Loucy (cell line): Measurements from ENCODE around the gene ABLIM1.

ENCODE experiments used
- H2AFZ ChIP-seq: fragments of 200-600 bp; sonication (generic); 2 replicates; pipeline ENCODE4 v1.6.0; 2016; ENCODE audit warnings: antibody characterized with exemption, mild to moderate bottlenecking, low read length, moderate library complexity
- H3F3A ChIP-seq: fragments of 200-600 bp; 2 replicates; pipeline ENCODE4 v1.6.0; 2016; ENCODE audit warnings: antibody characterized with exemption, low read depth, mild to moderate bottlenecking
- H3K27me3 ChIP-seq: fragments of 200-600 bp; sonication (generic); 2 replicates; pipeline ENCODE4 v1.6.1; 2014; ENCODE audit warnings: low read length, mild to moderate bottlenecking; ENCODE audit not compliant: insufficient read depth, poor library complexity, severe bottlenecking
- H3K36me3 ChIP-seq: fragments of 200-600 bp; sonication (generic); 2 replicates; pipeline ENCODE4 v1.6.1; 2016; ENCODE audit warnings: low read length; ENCODE audit not compliant: insufficient read depth
- H3K4me1 ChIP-seq: fragments of 200-600 bp; sonication (generic); 2 replicates; pipeline ENCODE4 v1.5.1; 2014; ENCODE audit warnings: low read length, mild to moderate bottlenecking; ENCODE audit not compliant: insufficient read depth, poor library complexity, severe bottlenecking
- H3K4me2 ChIP-seq: fragments of 200-600 bp; sonication (generic); 2 replicates; pipeline ENCODE4 v1.6.0; 2014; ENCODE audit warnings: antibody characterized with exemption, low read length, low read depth, mild to moderate bottlenecking; ENCODE audit not compliant: poor library complexity, severe bottlenecking
- H3K4me3 ChIP-seq: fragments of 200-600 bp; sonication (generic); 2 replicates; pipeline ENCODE4 v1.5.1; 2014; ENCODE audit warnings: low read length, mild to moderate bottlenecking, mixed read lengths; ENCODE audit not compliant: poor library complexity, severe bottlenecking
- H3K79me2 ChIP-seq: fragments of 200-600 bp; sonication (generic); 2 replicates; pipeline ENCODE4 v1.6.1; 2014; ENCODE audit warnings: low read length; ENCODE audit not compliant: insufficient read depth
- H3K9ac ChIP-seq: fragments of 200-600 bp; sonication (generic); 2 replicates; pipeline ENCODE4 v1.6.0; 2014; ENCODE audit warnings: mild to moderate bottlenecking, low read depth, low read length, moderate library complexity; ENCODE audit not compliant: poor library complexity, severe bottlenecking
- H3K9me2 ChIP-seq: fragments of 200-600 bp; sonication (generic); replicated peaks from 2 replicates; pipeline ENCODE4 v1.6.1; 2016; ENCODE audit warnings: low read depth, low read length, mixed read lengths
- H3K9me3 ChIP-seq: fragments of 200-600 bp; sonication (generic); 2 replicates; pipeline ENCODE4 v1.6.1; 2014; ENCODE audit warnings: mild to moderate bottlenecking, antibody characterized with exemption, low read length, low read depth; ENCODE audit not compliant: insufficient read depth
- H4K20me1 ChIP-seq: fragments of 200-600 bp; sonication (generic); 2 replicates; pipeline ENCODE4 v1.6.0; 2014; ENCODE audit warnings: antibody characterized with exemption, low read length, mild to moderate bottlenecking; ENCODE audit not compliant: insufficient read depth, poor library complexity, severe bottlenecking
- EZH2phosphoT487 ChIP-seq: fragments of 200-600 bp; IDR thresholded peaks from 2 replicates; pipeline ENCODE4 v1.6.1; 2018; ENCODE audit warnings: antibody characterized with exemption, mild to moderate bottlenecking, moderate library complexity, borderline replicate concordance
- TF ChIP-seq, protein P1 (sequence below): fragments of 200-600 bp; sonication (generic); conservative IDR thresholded peaks from 2 replicates; pipeline ENCODE4 v1.5.1; 2014; ENCODE audit warnings: mild to moderate bottlenecking, antibody characterized with exemption, low read length

The ABLIM1 gene

DNA sequence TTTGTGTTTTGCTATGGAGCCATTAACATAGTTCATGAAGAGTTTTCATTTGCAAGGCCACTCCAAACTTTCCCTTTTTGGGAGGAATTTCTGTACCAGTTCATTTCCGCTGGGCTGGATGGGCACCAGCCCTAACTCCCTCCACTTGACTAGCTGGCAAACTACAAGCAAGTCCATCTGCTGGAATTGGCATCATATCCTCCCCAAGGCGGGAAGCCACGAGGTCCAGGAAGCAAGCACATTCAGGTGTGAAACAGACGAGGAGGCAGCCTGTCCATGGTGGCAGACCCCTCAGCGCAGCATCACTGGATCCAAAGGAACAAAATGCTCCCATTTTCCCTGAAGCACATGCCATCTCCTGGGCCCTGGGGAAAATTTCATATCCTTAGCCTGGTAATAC lies 125.8 kb downstream of the ABLIM1 start:
- no peaks in the 10 kb centered on the region for H3K27me3 ChIP-seq

DNA sequence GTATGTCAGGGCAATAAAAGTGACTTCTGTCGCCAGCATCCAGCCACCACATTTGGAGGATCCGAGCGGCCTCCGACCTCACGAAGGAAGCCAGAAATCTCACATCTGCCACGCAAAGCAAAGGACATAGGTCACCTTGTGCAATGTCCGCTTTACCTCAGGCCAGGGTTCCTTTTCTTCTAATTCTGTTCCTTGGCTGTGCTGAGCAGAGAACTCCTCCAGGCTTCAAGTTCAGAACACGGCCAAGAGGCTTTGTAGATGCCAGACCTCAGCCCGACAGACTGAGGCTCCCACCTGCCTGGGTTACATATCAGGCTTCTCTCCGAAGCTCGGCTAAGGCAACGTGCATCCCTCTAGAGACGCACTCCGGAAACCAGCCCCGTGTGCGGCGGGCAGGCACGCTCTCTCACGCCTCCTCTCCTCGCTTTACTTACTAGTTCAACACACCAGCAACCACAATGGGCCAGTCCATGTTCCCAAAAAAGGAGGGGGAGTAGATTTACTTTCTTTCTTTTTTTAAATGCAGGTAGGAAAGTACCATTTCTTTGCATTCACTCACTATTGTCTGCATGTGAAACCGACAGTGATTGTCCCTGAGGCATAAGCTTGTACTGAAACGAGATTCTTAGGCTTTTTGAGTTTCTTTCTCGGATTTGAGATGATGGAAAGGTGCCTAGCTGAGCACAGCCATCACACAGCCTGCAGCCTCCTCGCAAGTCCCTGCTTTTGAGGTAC lies 131.4 kb downstream of the ABLIM1 start:
- Histone ChIP-seq H2AFZ (peak overlapping the region; percentile 31; the same call in 1 of the 2 replicates), H3K9ac (peak overlapping the region; percentile 63), H3K79me2 (peaks cover 41% of the 10 kb centered on the region)

More for the DNA sequence above, 125.8 kb downstream of the ABLIM1 start:
- TF ChIP-seq EZH2phosphoT487: no peak
- TF ChIP-seq, protein P1, sequence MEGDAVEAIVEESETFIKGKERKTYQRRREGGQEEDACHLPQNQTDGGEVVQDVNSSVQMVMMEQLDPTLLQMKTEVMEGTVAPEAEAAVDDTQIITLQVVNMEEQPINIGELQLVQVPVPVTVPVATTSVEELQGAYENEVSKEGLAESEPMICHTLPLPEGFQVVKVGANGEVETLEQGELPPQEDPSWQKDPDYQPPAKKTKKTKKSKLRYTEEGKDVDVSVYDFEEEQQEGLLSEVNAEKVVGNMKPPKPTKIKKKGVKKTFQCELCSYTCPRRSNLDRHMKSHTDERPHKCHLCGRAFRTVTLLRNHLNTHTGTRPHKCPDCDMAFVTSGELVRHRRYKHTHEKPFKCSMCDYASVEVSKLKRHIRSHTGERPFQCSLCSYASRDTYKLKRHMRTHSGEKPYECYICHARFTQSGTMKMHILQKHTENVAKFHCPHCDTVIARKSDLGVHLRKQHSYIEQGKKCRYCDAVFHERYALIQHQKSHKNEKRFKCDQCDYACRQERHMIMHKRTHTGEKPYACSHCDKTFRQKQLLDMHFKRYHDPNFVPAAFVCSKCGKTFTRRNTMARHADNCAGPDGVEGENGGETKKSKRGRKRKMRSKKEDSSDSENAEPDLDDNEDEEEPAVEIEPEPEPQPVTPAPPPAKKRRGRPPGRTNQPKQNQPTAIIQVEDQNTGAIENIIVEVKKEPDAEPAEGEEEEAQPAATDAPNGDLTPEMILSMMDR: no peak
- no peaks in the 10 kb centered on the region for H3K9me2 ChIP-seq
- peaks cover 4% of the 10 kb centered on the region; the same call in 1 of the 2 replicates for H3K79me2 ChIP-seq
- H3K9ac ChIP-seq: no peak overlapping the region
- H3K36me3 ChIP-seq: peaks cover 47% of the 10 kb centered on the region; the same call in 1 of the 2 replicates
- peaks cover 3% of the 10 kb centered on the region; the same call in 1 of the 2 replicates for H3K9me3 ChIP-seq
- peaks cover 3% of the 10 kb centered on the region for H3K4me1 ChIP-seq
- H2AFZ ChIP-seq: no peak overlapping the region
- H3F3A ChIP-seq: peaks cover 2% of the 10 kb centered on the region; the same call in 1 of the 2 replicates
- H3K4me2 ChIP-seq: no peak overlapping the region
- H4K20me1 ChIP-seq: no peaks in the 10 kb centered on the region
- no peak overlapping the region for H3K4me3 ChIP-seq

DNA sequence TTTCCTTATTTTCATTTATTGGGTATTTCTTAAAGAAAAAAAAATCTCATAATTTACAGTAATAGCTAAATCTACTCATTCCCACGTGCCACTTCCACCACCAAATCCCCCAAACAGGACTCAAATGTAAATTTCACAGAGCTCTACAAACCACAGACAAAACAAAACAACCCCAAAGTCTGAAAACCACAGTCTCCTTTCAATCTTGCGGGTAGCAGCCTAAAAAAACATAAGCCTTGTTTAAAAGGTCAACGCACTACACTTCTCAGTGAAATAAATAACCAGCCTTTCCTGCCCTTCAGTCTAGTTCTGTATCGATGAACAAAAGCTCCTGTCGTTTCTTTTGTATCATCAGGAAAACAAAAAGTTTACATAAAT lies 132.0 kb downstream of the ABLIM1 start:
- peaks cover 15% of the 10 kb centered on the region; the same call in 1 of the 2 replicates for H3F3A ChIP-seq
- no peak overlapping the region for H2AFZ ChIP-seq
- peak overlapping the region; percentile 73 for H3K4me2 ChIP-seq
- H3K36me3 ChIP-seq: 0 out of 2 replicates have a peak, but pooled peaks cover 2% of the 10 kb centered on the region
- H3K27me3 ChIP-seq: no peaks in the 10 kb centered on the region
- H3K9me3 ChIP-seq: no peaks in the 10 kb centered on the region
- peak overlapping the region; percentile 70 for H3K4me3 ChIP-seq
- no peaks in the 10 kb centered on the region for H3K9me2 ChIP-seq
- H4K20me1 ChIP-seq: peaks cover 40% of the 10 kb centered on the region
- peaks cover 59% of the 10 kb centered on the region for H3K4me1 ChIP-seq
- H3K9ac ChIP-seq: peak overlapping the region; percentile 62
- H3K79me2 ChIP-seq: peaks cover 47% of the 10 kb centered on the region
- TF ChIP-seq, protein P1: no peak
- TF ChIP-seq EZH2phosphoT487: no peak

More for the DNA sequence above, 131.4 kb downstream of the ABLIM1 start:
- Histone ChIP-seq H4K20me1 (peaks cover 40% of the 10 kb centered on the region), H3F3A (peaks cover 15% of the 10 kb centered on the region; the same call in 1 of the 2 replicates), H3K4me3 (peak overlapping the region; percentile 70), H3K9me3 (no peaks in the 10 kb centered on the region), H3K4me1 (peaks cover 54% of the 10 kb centered on the region), H3K36me3 (peaks cover 4% of the 10 kb centered on the region; the same call in 1 of the 2 replicates), H3K9me2 (no peaks in the 10 kb centered on the region), H3K4me2 (peak overlapping the region; percentile 73), H3K27me3 (no peaks in the 10 kb centered on the region)
- TF ChIP-seq, protein P1: no peak
- no peak for TF ChIP-seq EZH2phosphoT487
